Measurements from ENCODE around the gene CWC15.
A peak's percentile ranks its signal among the peaks of the same experiment; 100 is the strongest.
"Not testable (repeated sequence)": the region's sequence is repeated elsewhere in the genome, so short reads cannot be mapped to it uniquely, and the experiment has no call there.

The CWC15 gene

DNA sequence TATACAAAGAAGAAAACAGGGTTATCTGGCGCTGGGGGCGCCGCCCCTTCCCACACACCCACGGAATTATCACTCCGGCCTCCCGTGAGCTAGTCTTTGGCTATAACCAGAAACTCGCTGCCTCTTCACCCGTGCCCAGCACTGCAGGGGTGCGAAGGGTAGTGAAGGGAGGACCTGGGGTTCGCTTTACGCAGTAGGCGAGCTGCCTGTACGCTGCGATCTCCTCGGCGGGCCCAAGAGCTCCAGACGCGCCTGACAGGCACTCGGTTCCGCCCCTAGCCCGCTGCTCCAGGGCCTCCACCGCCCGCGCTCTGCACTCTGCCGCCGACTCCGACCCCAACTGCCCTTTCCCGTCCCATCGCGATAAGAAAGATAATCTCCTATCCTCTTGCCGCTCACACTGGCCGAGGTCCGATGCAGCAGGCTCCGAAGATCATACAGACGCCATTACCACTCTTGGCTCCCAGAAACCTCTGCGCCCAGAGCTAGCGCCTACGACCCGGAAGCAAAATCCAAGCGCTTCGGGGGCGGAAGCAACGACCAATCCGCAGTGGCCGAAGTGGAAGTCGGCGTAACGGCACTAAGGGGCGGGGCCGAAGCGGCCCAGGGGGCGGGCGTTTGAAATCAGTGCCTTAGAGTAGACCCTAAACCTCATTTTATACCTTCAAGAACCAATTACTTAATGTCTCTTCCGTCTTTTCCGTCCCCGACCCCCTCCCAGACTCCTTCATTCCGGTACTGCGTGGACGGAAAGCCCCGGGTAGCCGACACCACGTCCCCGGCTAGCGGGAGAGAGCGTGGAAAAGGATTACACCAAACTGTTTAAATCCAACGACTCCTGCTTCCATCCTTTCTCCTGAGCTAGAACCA is at the start of gene CWC15, which contains the start of gene KDM4D:
Gene CWC15 (minus strand): TSS at position 458 of the 870 bp plus-strand sequence. CDS start 1,371 bp downstream, outside the sequence.
Gene KDM4D (plus strand): TSS at position 611 of the 870 bp plus-strand sequence. CDS start 23,664 bp downstream, outside the sequence.
- peak; percentile 94 for DNase-seq (ENCODE audit: low spot score)

- not testable (repeated sequence) for DNase-seq (ENCODE audit: low spot score)
These were observed 48.1 kb upstream of the CWC15 start for GRCh38 chr11:95021468-95021867.

DNA sequence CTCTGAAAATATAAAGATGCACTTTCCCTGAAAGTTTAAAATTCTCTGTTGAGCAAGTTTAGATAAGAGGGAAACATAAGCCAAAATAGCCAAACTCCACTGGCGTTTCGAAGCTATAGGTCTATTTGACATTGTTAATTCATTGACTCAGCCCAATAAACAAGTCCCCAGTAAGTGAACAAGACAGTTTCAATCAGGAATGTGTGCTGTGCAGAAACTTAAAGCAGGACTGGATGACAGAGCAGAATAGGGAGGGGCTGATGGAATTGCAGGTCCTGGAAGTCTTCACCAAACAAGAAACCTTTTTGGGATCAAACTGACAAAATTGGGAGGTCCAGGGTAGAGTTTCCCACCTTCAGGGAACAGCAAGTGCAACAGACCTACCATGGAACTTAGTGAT is 42.8 kb upstream of the CWC15 start:
- DNase-seq (ENCODE audit: low spot score) = no peak

- DNase-seq (ENCODE audit: low spot score) = no peak
These were observed 40.9 kb upstream of the CWC15 start for GRCh38 chr11:95014184-95014821.

DNA sequence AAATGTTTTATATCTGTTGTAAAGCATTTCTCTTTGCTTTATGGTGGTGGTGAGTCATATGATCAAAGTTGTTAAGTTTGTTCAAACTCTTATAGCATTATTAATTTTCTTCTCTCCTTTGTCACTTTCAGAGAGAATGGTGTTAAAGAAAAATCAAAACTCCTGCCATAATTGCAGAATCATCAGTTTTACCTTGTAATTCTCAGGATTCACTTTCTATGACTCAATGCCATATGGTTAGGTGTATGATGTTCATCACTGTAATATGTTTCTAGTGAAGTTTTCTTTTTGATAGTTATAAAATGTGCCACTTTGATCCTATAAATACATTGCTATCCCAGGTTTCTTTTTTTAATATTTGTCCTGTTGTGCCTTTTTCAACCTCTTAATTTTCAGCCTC is 38.0 kb upstream of the CWC15 start:
- no peak for DNase-seq (ENCODE audit: low spot score)

DNA sequence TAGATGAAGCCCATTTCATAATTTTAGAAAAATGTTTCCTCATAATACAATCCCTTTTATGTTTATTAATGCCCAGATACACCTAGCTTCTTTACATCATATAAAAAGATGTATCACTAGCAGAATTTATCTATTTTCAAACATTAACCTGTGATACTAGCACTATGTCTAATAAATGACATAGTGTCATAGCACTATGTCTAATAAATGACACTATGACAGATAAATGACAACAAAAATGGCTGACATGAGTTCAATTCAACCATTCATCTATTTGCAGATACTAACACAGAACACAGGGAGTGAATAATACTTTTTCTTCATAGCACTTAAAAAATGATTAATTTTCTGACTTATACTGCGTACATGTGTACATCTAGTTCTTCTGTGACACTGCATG is 32.3 kb upstream of the CWC15 start:
- DNase-seq (ENCODE audit: low spot score) = no peak

DNA sequence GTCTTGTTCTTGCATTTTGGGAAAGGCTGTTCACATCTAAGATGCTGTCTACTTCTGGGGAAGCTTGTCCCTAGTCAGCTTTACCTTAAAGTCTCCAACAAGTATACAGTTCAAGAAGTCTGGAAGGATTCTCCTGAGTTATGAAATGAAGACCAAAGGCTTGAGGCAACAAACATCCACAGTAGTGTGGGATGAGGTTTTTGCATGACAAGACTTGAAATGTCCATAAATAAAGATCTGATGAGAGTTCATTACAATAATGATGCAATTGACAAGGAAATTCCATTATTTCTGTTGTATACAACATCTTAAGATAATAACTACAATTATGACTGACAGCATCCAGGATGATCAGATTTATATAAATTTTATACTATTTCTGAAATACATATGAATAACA is 30.4 kb upstream of the CWC15 start:
- no peak for DNase-seq (ENCODE audit: low spot score)

GRCh38 chr11:94998285-94998684 is 24.9 kb upstream of the CWC15 start:
- no peak for DNase-seq (ENCODE audit: low spot score)

- no peak for DNase-seq (ENCODE audit: low spot score)
These were observed 24.1 kb upstream of the CWC15 start for GRCh38 chr11:94997437-94997836.

DNA sequence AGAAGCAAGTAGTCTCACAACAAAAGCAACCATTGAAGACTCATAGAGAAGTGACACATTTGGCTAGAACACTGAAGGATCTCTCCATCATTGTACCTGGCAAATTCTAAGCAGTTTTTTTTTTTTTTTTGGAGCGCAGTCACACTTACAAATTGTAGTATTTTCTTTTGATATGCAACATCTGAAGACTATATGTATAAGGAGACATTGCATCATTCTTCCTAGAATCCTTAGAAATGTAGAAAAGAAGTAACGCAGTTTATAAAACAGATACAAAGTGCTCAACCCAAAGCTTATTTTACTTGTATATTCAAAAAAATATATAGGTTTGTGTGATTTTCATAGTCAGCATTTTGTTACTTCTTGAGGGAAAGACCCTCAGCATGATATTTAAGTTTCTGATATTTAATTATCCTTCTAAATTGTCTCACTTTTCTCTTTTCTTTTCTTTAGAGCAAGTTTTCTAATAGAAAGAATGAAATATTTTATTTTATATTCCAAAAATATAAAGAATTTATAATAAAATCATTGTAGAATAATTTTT is 20.1 kb upstream of the CWC15 start:
- DNase-seq (ENCODE audit: low spot score) = no peak

DNA sequence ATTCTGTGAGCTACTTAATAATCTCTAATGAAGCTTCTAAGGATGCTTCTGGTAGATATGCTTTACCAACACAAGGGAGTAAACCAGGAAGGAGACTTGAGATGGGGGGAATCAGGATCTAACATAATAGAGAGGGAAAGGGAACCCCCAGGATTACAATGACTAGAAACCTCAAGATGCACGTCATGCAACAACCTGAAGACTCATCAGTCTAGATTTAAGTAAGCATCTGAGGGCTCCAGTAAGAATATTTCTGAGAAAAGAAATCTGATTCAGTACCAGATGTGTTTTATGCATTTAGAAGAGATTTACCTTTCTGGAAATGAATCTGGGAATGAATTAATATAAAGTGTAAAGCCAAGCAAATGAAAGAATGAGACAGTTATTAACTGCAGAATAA is 15.4 kb upstream of the CWC15 start:
- DNase-seq (ENCODE audit: low spot score) = no peak

GRCh38 chr11:94987378-94987777 is 14.0 kb upstream of the CWC15 start:
- DNase-seq (ENCODE audit: low spot score) = no peak

- no peak for DNase-seq (ENCODE audit: low spot score)
These were observed 2.2 kb upstream of the CWC15 start for GRCh38 chr11:94975599-94975998.

DNA sequence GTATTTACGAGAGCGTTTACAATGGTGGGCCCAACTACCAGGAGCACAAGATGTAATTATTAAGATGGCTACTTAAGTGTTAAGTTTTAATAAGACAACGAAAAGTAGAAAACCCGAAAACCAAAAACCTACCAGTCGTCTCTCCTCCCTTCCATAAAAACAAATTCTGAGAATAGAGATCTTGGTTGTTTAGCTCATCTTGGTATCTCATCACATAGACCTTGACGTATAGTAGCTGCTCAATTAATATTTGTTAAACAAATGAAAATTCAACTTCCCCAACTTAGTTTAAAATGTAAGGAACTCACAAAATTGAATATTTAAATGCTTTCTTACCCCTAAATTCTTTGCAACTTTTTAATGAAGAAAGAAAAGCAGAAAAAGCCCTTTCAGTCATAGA is 822 bp upstream of the CWC15 start:
- DNase-seq (ENCODE audit: low spot score) = no peak

DNA sequence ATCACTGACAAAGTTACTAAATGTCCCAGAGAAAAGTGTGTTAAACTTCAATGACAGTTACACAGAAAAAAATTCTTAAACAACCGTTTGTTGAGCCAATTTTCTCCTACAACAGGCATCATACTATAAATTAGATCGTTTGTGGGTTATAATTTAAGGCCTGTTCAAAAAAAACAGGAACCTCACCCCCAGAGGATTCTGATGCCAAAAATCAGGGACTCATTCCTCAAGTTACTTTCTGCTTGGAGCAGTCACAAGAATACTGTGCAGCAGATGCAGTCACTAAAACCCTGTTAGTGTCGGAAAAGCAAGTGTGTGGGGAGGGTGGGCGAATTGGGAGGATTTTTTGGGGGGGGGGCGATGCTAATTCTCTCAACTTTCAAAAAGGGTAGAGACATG is 657 bp downstream of the CWC15 start:
- DNase-seq (ENCODE audit: low spot score) = no peak

DNA sequence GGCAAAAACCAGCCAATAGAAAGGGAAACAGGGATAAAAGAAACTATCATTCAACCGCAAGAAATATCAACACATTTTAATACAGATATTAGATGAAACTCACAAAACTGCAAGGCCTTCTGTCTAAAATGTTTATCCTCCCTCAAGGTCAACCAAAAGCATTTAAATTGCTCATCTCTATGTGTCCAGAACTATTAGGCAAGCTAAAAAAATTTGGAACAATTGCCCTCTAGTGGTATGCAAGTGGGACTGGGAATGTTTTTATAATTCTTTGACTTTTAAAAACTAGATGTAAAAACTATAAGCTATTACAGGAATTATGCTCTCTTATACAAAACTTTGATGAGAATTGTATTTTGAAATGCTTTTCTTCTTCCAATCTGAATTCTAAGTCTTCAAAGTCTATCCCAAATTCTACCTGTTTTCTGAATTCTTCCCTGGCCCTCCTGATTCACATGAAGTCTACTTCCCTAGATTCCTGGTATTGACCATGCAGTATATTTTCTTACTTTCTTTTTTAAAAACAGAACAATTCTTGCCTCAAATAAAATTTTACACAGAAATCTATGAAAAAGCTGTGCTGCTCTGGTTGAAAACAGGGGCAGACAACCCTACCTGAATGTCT is 4.9 kb downstream of the CWC15 start:
- peak; percentile 7 for DNase-seq (ENCODE audit: low spot score)

DNA sequence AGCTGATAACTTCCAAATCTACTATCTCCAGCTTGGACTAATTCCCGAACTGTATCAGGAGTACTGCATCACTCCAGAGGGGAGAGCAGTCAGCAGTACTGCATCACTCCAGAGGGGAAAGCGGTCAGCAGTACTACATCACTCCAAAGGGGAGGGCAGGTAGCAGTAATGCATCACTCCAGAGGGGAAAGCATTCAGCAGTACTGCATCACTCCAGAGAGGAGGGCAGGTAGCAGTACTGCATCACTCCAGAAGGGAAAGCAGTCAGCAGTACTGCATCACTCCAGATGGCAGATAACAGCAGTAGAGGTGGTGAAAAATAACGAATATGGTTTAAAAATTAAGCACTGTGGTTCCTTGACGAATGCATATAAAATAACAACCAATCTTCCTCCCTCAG is 8.4 kb downstream of the CWC15 start:
- DNase-seq (ENCODE audit: low spot score) = no peak

- no peak for DNase-seq (ENCODE audit: low spot score)
These were observed 12.1 kb downstream of the CWC15 start for GRCh38 chr11:94961255-94961654.

DNA sequence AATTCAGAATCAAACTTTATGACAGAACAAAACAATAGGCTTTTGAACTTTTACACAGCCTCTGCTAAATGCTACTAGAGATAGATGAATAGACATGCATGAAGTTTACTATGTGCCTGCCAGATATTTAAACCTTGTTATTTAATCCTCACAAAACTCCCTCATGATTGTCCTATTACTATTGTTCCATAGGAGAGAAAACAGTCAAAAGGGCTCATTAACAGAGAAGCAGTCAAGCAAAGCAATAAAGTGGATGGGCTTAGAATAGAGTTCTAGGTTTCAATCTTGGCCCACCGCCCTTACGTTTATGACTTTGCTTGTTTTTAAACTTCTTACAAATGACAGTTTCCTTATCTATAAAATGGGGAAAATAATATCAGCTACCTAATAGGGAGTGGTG is 12.9 kb downstream of the CWC15 start:
- DNase-seq (ENCODE audit: low spot score) = no peak

- no peak for DNase-seq (ENCODE audit: low spot score)
These were observed 14.2 kb downstream of the CWC15 start for GRCh38 chr11:94959179-94959578.

DNA sequence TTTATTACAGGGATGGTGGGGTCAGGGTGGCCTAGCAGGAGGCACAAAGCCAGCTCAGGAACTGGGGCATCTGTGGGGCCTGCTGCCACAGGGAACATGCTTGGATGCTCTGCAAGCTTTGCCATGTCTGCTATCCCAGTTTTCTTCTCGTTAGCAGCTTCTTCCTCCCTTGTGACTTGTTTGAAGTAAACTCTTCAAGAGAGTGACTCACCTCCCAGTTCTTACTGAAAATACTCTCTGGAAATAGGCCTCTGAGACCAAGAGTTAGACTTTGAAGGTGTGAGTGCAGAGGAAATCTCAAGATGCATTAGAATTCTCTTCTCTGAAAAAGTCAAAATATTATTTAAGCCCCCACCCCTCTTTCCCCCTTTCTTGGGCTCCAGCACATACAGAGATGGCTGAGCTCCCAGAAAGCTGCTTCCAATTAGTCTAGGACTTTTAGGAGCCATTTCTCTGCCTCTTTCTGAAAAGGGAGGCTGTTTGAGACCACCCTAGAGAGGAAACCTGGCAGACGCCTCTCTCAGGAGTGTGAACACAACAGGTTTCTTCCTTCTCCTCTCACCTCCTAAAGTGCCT is 15.1 kb downstream of the CWC15 start:
- no peak for DNase-seq (ENCODE audit: low spot score)

DNA sequence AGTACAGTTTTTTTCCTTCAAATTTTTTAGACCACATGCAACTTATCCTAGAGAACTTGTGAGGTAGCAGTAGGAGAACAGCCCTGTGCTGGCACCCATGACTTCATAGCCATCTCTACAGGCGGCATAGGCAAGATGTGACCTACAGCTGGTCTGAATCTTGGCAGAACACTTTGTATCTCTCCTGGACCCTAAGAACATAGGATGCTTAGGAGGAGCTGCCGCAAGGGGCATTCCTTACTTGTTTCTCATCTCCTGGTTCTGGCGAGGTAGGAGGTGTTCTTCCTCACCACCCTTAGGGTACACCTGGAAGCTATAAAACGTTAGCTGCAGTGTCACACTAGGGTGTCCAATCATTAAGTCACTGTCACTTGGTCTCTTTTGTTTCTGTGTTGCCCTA is 16.4 kb downstream of the CWC15 start:
- DNase-seq (ENCODE audit: low spot score) = no peak

Measured in LoVo (cell line).